Panc1 (cell line): ENCODE results near the gene PDE4B. TPM values are rescaled to one million over a fixed set of nuclear protein-coding genes. Genes with fewer than 3 reads are reported as not detected.

Experiments
- ATAC-seq: fragments of 200-7000 bp; cut with Tn5 transposase; 2 replicates; pipeline ENCODE4 v1.9.1; 2020; ENCODE audit warnings: mild to moderate bottlenecking, moderate library complexity
- BruUV-seq: library from RNA; stranded (reverse); fragments of 400-500 nt; replicated peaks from 2 replicates; lab custom pipeline; 2021; lab: Mats Ljungman, UMichigan
- CTCF ChIA-PET: fragments of 300-600 bp; sonication (Branson Sonifier 250); formaldehyde crosslinking; loops from one replicate; lab custom pipeline; 2022; ENCODE audit warnings: antibody characterized with exemption; lab: Charles Lee
- POLR2A ChIA-PET: fragments of 300-600 bp; sonication (Branson Sonifier 250); formaldehyde crosslinking; loops from one replicate; lab custom pipeline; 2022; ENCODE audit warnings: antibody characterized with exemption; lab: Charles Lee
- DNase-seq: peaks from one replicate; pipeline ENCODE4 v3.0.0-alpha.2; 2010; ENCODE audit warnings: low read depth, low spot score
- H3K27ac ChIP-seq: 2 replicates; pipeline ENCODE4 v1.5.1; 2011; ENCODE audit warnings: mild to moderate bottlenecking, low read length, inconsistent platforms
- H3K27me3 ChIP-seq: fragments of 200-500 bp; sonication (Bioruptor generic); 2 replicates; pipeline ENCODE4 v1.6.0; 2014; ENCODE audit warnings: low read length, inconsistent platforms; ENCODE audit not compliant: control insufficient read depth, insufficient read depth
- H3K36me3 ChIP-seq: fragments of 200-500 bp; sonication (Bioruptor generic); 2 replicates; pipeline ENCODE4 v1.5.1; 2014; ENCODE audit warnings: inconsistent platforms, mild to moderate bottlenecking, low read length, moderate library complexity; ENCODE audit not compliant: control insufficient read depth, insufficient read depth
- H3K4me1 ChIP-seq: 2 replicates; pipeline ENCODE4 v1.5.1; 2011; ENCODE audit warnings: inconsistent platforms, mild to moderate bottlenecking, low read length, moderate library complexity; ENCODE audit not compliant: control insufficient read depth, insufficient read depth
- H3K4me3 ChIP-seq, 2 experiments: 2 replicates each; pipeline ENCODE4 v1.5.1; 2011 to 2012; ENCODE audit warnings: low read depth in 2 of 2, low read length in 2 of 2, mild to moderate bottlenecking in 2 of 2, inconsistent platforms in 1 of 2, moderate library complexity in 1 of 2
- H3K9me3 ChIP-seq: fragments of 200-500 bp; sonication (Bioruptor generic); 2 replicates; pipeline ENCODE4 v1.5.1; 2014; ENCODE audit warnings: low read depth, mild to moderate bottlenecking, inconsistent platforms, low read length, moderate library complexity; ENCODE audit not compliant: control insufficient read depth, insufficient read depth
- POLR2AphosphoS5 ChIP-seq: IDR thresholded peaks from 2 replicates; pipeline ENCODE4 v1.6.1; 2012; ENCODE audit warnings: mild to moderate bottlenecking, low read depth, low read length, moderate library complexity
- REST ChIP-seq, 2 experiments: IDR thresholded peaks; 2 replicates each; pipeline ENCODE4 v1.6.1; 2011 to 2012; ENCODE audit warnings: low read depth in 2 of 2, control low read depth in 1 of 2, low read length in 1 of 2, mild to moderate bottlenecking in 1 of 2, moderate library complexity in 1 of 2; ENCODE audit not compliant: insufficient read depth in 1 of 2
- SIN3A ChIP-seq: IDR thresholded peaks from 2 replicates; pipeline ENCODE4 v1.6.1; 2012; ENCODE audit warnings: low read depth, mild to moderate bottlenecking, low read length, moderate library complexity, borderline replicate concordance; ENCODE audit not compliant: insufficient read depth
- TCF7L2 ChIP-seq: IDR thresholded peaks from 2 replicates; pipeline ENCODE4 v1.6.1; 2011; ENCODE audit warnings: mild to moderate bottlenecking, low read depth, low read length, inconsistent platforms
- in situ Hi-C: cut with HindIII; loops from 2 replicates; pipeline ENCODE4 v1.10.0; 2016; ENCODE audit warnings: low sequenced_read_pairs, low pct_unique_long_range_greater_than_20kb
- intact Hi-C: fragments of 100-400 bp; cut with micrococcal nuclease; formaldehyde crosslinking; loops from one replicate; pipeline ENCODE4 v1.10.0; 2022; ENCODE audit not compliant: unreplicated experiment
- total RNA-seq: library from RNA; stranded (reverse); gene quantifications from one replicate; pipeline ENCODE4 v1.2.1, GENCODE V29; 2021; ENCODE audit not compliant: unreplicated experiment
- TF ChIP-seq, protein P1 (sequence below): fragments of 450-650 bp; IDR thresholded peaks from 2 replicates; pipeline ENCODE4 v1.5.1; 2017; ENCODE audit warnings: mild to moderate bottlenecking

Gene PDE4B
- total RNA-seq, 1 experiment from 2014 or later, result 0.26 TPM

GRCh38 chr1:66294707-66295370 lies 502.1 kb downstream of the PDE4B start:
- Histone ChIP-seq H3K4me1 (no peaks in the 10 kb centered on the region), H3K27me3 (no peaks in the 10 kb centered on the region), H3K4me3 (no peak overlapping the region), H3K36me3 (no peaks in the 10 kb centered on the region), H3K27ac (no peak overlapping the region), H3K9me3 (no peaks in the 10 kb centered on the region)
- DNase-seq (no peak), ATAC-seq (no peak)
- POLR2A ChIA-PET, result no interaction called here
- no TSS peak for BruUV-seq
- TF ChIP-seq, protein P1, sequence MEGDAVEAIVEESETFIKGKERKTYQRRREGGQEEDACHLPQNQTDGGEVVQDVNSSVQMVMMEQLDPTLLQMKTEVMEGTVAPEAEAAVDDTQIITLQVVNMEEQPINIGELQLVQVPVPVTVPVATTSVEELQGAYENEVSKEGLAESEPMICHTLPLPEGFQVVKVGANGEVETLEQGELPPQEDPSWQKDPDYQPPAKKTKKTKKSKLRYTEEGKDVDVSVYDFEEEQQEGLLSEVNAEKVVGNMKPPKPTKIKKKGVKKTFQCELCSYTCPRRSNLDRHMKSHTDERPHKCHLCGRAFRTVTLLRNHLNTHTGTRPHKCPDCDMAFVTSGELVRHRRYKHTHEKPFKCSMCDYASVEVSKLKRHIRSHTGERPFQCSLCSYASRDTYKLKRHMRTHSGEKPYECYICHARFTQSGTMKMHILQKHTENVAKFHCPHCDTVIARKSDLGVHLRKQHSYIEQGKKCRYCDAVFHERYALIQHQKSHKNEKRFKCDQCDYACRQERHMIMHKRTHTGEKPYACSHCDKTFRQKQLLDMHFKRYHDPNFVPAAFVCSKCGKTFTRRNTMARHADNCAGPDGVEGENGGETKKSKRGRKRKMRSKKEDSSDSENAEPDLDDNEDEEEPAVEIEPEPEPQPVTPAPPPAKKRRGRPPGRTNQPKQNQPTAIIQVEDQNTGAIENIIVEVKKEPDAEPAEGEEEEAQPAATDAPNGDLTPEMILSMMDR, result no peak
- TF ChIP-seq REST (IDR thresholded peaks at IDR 0.05; ENCODE audit: insufficient read depth in 1 of 2, low read depth in 2 of 2, low read length in 1 of 2), result no peak
- no peak for TF ChIP-seq TCF7L2
- no peak for TF ChIP-seq POLR2AphosphoS5
- TF ChIP-seq SIN3A, result no peak
- intact Hi-C loops, result no loop called here
- in situ Hi-C loops, result no loop called here
- CTCF ChIA-PET, result no interaction called here

DNA sequence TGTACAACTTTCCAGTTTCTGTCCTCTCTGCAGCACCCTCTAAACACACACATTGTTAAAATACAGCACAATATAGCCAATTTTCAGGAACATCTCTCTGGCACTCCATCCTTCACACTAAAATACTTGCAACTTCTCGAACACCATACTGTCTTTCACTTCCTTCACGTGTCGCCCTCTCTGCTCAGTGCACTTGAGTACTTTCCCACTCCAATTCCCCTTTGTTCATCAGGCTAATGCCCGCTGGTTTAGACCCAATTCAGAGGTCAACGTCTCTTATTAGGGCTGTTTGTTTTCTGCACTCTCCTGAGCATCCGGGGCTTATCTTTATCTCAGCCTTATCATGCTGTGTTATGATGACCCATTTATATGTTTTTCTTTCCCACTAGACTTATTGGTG lies 503.1 kb downstream of the PDE4B start:
- POLR2A ChIA-PET, result no interaction called here
- no peaks in the 10 kb centered on the region for H3K9me3 ChIP-seq
- ATAC-seq (no peak), DNase-seq (no peak)
- intact Hi-C loops, result no loop called here
- no peaks in the 10 kb centered on the region for H3K4me1 ChIP-seq
- H3K27ac ChIP-seq, result no peak overlapping the region
- CTCF ChIA-PET, result no interaction called here
- in situ Hi-C loops, result no loop called here
- no peak overlapping the region for H3K4me3 ChIP-seq
- H3K36me3 ChIP-seq, result no peaks in the 10 kb centered on the region
- no TSS peak for BruUV-seq
- H3K27me3 ChIP-seq, result no peaks in the 10 kb centered on the region
- TF ChIP-seq, protein P1, result no peak
- TF ChIP-seq SIN3A (no peak), REST (IDR thresholded peaks at IDR 0.05; ENCODE audit: insufficient read depth in 1 of 2, low read depth in 2 of 2, low read length in 1 of 2) (no peak)
